Measurements from ENCODE around the gene SELENOI. TPM values are rescaled to one million over a fixed set of nuclear protein-coding genes. Genes with fewer than 3 reads are reported as not detected.

Gene SELENOI
- total RNA-seq, 3 donors from 2014 or later: 6.6 to 26.3 (median 17.4) TPM

GRCh38 chr2:26344581-26345282 lies 1.2 kb upstream of the SELENOI start:
- intact Hi-C loops (cut with DNase I; ENCODE audit: low total_unique reads): no loop called here
- Histone ChIP-seq H3K4me1 (peaks cover 0 to 12% of the 10 kb centered on the region in 2 donors), H3K4me3 (peak overlapping the region; percentile 89 to 94 (median 90)), H3K27me3 (no peaks in the 10 kb centered on the region), H3K36me3 (no peaks in the 10 kb centered on the region), H3K9me3 (no peaks in the 10 kb centered on the region), H3K27ac (peak overlapping the region; percentile 91 to 98)
- TF ChIP-seq POLR2AphosphoS5 (IDR thresholded peaks at IDR 0.05) (no peak), CTCF (IDR thresholded peaks at IDR 0.05) (no peak), POLR2A (IDR thresholded peaks at IDR 0.05) (no peak)
- peak in 1 of 2 donors; percentile 39 for DNase-seq (ENCODE audit: low spot score in 2 of 2)

DNA sequence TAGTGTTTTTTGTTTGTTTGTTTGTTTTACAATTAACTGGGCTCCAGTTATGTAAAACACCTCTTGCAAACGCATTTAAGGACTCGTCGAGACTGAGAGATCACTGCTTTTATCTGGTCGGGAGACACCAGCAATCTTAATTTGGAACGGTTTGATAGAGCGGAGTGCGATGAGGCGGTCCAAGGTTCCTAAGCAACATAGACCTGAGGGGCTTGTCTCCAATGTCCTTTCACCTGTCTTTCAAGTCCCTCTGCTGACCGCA lies 729 bp upstream of the SELENOI start:
- peak overlapping the region; percentile 91 to 98 for H3K27ac ChIP-seq
- intact Hi-C loops (cut with DNase I; ENCODE audit: low total_unique reads): no loop called here

DNA sequence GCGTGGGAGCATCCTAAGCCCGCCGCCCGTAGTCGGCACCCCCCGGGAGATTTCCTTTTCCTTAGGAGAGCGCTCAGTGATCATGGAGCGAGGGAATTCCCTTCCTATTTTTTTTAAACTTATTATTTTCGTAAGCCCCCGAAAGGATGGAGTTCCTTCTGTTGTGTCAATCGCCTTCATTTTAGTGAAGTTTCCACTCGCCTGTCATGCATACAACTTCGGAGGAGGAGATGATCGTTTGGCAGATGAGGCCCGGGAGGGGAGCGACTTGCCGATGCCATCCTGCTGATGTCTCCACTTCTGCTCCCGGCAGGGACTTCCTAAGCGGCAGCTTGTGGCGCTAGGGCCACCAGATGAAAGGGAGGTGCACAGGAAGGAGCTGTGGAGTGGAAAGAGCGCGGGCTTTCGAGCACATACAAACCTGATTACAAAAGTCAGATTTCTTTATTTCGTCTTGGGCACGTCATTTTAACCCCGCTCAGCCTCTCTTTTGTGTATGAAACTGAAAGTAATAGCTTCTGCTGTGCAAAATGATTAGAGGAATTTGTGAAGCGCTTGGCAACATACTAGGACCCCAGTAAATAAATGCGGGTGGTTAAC lies 611 bp downstream of the SELENOI start, which contains the start of gene ADGRF3:
Gene ADGRF3, minus strand, starts transcription at position 336 of the 600 bp plus-strand sequence. CDS start 555 bp downstream, outside the sequence.
- Histone ChIP-seq H3K27me3 (no peaks in the 10 kb centered on the region), H3K36me3 (no peaks in the 10 kb centered on the region), H3K9me3 (no peaks in the 10 kb centered on the region), H3K27ac (peak within 1 kb of the TSS; percentile 91 to 98), H3K4me3 (peak within 1 kb of the TSS; percentile 89 to 94 (median 90)), H3K4me1 (peaks cover 0 to 12% of the 10 kb centered on the region in 2 donors)
- intact Hi-C loops (cut with DNase I; ENCODE audit: low total_unique reads): no loop called here
- peak in 1 of 3 donors; percentile 24 for TF ChIP-seq POLR2AphosphoS5 (IDR thresholded peaks at IDR 0.05)
- no peak for TF ChIP-seq CTCF (IDR thresholded peaks at IDR 0.05)
- DNase-seq (ENCODE audit: low spot score in 2 of 2): peak; percentile 53 to 64

More for the DNA sequence above, 729 bp upstream of the SELENOI start:
- TF ChIP-seq CTCF (IDR thresholded peaks at IDR 0.05) (no peak), POLR2AphosphoS5 (IDR thresholded peaks at IDR 0.05) (no peak), POLR2A (IDR thresholded peaks at IDR 0.05) (no peak)
- Histone ChIP-seq H3K4me3 (peak overlapping the region; percentile 89 to 94 (median 90)), H3K36me3 (no peaks in the 10 kb centered on the region), H3K4me1 (peaks cover 0 to 12% of the 10 kb centered on the region in 2 donors), H3K9me3 (no peaks in the 10 kb centered on the region), H3K27me3 (no peaks in the 10 kb centered on the region)
- DNase-seq (ENCODE audit: low spot score in 2 of 2): no peak

DNA sequence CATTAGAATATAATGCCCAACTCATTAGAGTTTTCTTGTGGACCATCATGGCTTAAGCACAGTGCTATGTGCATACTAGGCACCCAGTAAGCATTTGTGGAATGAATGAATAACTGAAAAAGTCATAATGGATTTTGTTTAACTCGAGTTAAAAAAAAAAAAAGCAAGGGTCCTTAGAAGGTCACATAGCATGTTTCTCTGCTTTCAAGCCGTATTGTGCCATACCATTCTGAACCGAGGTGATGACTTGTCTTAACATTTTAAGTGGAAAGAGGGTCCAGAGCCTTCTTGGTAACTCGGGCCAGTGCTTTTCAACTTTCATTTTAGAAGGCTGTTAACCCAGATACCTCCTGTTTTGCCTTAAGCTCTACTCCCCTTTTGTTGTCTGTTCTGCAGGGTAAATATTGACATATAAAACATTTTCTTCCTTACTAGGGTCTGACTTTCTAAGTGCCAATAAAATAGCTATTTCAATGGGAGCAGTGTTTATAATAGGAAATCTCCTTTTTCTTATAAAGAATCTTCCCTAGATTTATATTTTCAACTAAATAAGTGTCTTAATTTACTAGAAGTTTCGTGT lies 1.4 kb downstream of the SELENOI start:
- DNase-seq (ENCODE audit: low spot score in 2 of 2): no peak
- H3K4me1 ChIP-seq: peaks cover 0 to 12% of the 10 kb centered on the region in 2 donors
- intact Hi-C loops (cut with DNase I; ENCODE audit: low total_unique reads): no loop called here
- peak overlapping the region; percentile 91 to 98 for H3K27ac ChIP-seq
- H3K4me3 ChIP-seq: peak overlapping the region; percentile 89 to 94 (median 90)
- H3K9me3 ChIP-seq: no peaks in the 10 kb centered on the region
- no peak for TF ChIP-seq CTCF (IDR thresholded peaks at IDR 0.05)
- no peak for TF ChIP-seq POLR2A (IDR thresholded peaks at IDR 0.05)
- no peaks in the 10 kb centered on the region for H3K36me3 ChIP-seq
- no peaks in the 10 kb centered on the region for H3K27me3 ChIP-seq

- Histone ChIP-seq H3K36me3 (no peaks in the 10 kb centered on the region), H3K9me3 (no peaks in the 10 kb centered on the region), H3K27me3 (no peaks in the 10 kb centered on the region), H3K4me3 (no peak overlapping the region), H3K27ac (no peak overlapping the region), H3K4me1 (peaks cover 0 to 8% of the 10 kb centered on the region in 2 donors)
- intact Hi-C loops (cut with DNase I; ENCODE audit: low total_unique reads): no loop called here
- no peak for DNase-seq (ENCODE audit: low spot score in 2 of 2)
- TF ChIP-seq CTCF (IDR thresholded peaks at IDR 0.05) (no peak), POLR2AphosphoS5 (IDR thresholded peaks at IDR 0.05) (no peak), POLR2A (IDR thresholded peaks at IDR 0.05) (no peak)
Observed at GRCh38 chr2:26349690-26350089, 3.7 kb downstream of the SELENOI start.
